WTC11 (cell line): ENCODE measurements around the gene EEFSEC.

Experiments used
- AFF4 ChIP-seq: sonication (generic); formaldehyde crosslinking; IDR thresholded peaks from 2 replicates; pipeline ENCODE4 v1.8.1; 2023; ENCODE audit warnings: mild to moderate bottlenecking, missing genetic modification reagents, borderline replicate concordance
- ATF2 ChIP-seq: sonication (generic); formaldehyde crosslinking; IDR thresholded peaks from 2 replicates; pipeline ENCODE4 v1.8.1; 2022; ENCODE audit warnings: low read depth, missing genetic modification reagents, borderline replicate concordance
- CREB1 ChIP-seq: sonication (generic); formaldehyde crosslinking; IDR thresholded peaks from 2 replicates; pipeline ENCODE4 v1.8.0; 2023; ENCODE audit warnings: mild to moderate bottlenecking, missing genetic modification reagents
- CTCF ChIP-seq: fragments of 200-600 bp; IDR thresholded peaks from 2 replicates; pipeline ENCODE4 v1.8.0; 2022; ENCODE audit warnings: antibody characterized with exemption
- E2F1 ChIP-seq: sonication (generic); formaldehyde crosslinking; IDR thresholded peaks from 2 replicates; pipeline ENCODE4 v1.8.0; 2022; ENCODE audit warnings: mild to moderate bottlenecking, missing genetic modification reagents
- ESRRA ChIP-seq: sonication (generic); formaldehyde crosslinking; IDR thresholded peaks from 2 replicates; pipeline ENCODE4 v1.8.1; 2022; ENCODE audit warnings: mild to moderate bottlenecking, missing genetic modification reagents, borderline replicate concordance
- FOXJ3 ChIP-seq: sonication (generic); formaldehyde crosslinking; IDR thresholded peaks from 2 replicates; pipeline ENCODE4 v1.9.0; 2021; ENCODE audit warnings: missing genetic modification reagents, mild to moderate bottlenecking, borderline replicate concordance
- MAX ChIP-seq: sonication (generic); formaldehyde crosslinking; IDR thresholded peaks from 2 replicates; pipeline ENCODE4 v1.8.0; 2022; ENCODE audit warnings: mild to moderate bottlenecking, missing genetic modification reagents
- NR1H2 ChIP-seq: sonication (generic); formaldehyde crosslinking; IDR thresholded peaks from 2 replicates; pipeline ENCODE4 v1.9.0; 2021; ENCODE audit warnings: mild to moderate bottlenecking, moderate library complexity, missing genetic modification reagents

GRCh38 chr3:128218548-128219257 is 65.4 kb downstream of the EEFSEC start:
- TF ChIP-seq E2F1 (CRISPR knock-in tag) (no peak), CTCF (no peak), ATF2 (no peak), MAX (CRISPR knock-in tag) (no peak), FOXJ3 (no peak), CREB1 (CRISPR knock-in tag) (no peak), NR1H2 (CRISPR knock-in tag) (no peak), AFF4 (no peak), ESRRA (CRISPR knock-in tag) (no peak)
